ENCODE measurements around the gene MME. TPM values are rescaled to one million over a fixed set of nuclear protein-coding genes. Genes with fewer than 3 reads are reported as not detected.

The MME gene
- total RNA-seq, 1 donor from 2014 or later: 14.5 TPM

DNA sequence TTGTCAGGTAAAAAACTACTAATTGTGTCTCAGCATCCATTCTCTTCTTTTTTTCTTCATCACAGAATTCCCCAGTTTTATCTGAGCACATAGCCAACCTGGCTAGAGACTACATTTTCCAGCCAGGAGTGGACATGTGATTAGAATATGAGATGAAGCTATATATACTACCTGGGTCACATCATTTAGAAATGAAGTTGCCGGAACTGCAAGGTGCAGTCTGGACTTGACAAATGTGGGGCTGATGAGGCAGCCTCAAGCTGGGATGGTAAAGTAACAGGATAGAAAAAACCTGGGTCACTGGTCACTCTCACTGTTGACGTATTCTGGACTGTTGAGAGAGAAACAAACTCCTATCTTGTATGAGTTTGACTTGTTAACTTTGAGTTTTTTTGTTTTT, 113.7 kb downstream of the MME start:
- Mint-ChIP-seq H3K36me3 (ENCODE audit: unreplicated experiment) (no peaks in the 10 kb centered on the region), H3K27me3 (ENCODE audit: unreplicated experiment) (no peaks in the 10 kb centered on the region), H3K4me3 (ENCODE audit: unreplicated experiment) (no peak overlapping the region), H3K27ac (ENCODE audit: unreplicated experiment) (no peak overlapping the region), H3K9me3 (ENCODE audit: unreplicated experiment) (peaks cover 4% of the 10 kb centered on the region), H3K4me1 (ENCODE audit: unreplicated experiment) (no peaks in the 10 kb centered on the region)
- TF ChIP-seq, protein P1, sequence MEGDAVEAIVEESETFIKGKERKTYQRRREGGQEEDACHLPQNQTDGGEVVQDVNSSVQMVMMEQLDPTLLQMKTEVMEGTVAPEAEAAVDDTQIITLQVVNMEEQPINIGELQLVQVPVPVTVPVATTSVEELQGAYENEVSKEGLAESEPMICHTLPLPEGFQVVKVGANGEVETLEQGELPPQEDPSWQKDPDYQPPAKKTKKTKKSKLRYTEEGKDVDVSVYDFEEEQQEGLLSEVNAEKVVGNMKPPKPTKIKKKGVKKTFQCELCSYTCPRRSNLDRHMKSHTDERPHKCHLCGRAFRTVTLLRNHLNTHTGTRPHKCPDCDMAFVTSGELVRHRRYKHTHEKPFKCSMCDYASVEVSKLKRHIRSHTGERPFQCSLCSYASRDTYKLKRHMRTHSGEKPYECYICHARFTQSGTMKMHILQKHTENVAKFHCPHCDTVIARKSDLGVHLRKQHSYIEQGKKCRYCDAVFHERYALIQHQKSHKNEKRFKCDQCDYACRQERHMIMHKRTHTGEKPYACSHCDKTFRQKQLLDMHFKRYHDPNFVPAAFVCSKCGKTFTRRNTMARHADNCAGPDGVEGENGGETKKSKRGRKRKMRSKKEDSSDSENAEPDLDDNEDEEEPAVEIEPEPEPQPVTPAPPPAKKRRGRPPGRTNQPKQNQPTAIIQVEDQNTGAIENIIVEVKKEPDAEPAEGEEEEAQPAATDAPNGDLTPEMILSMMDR (IDR thresholded peaks at IDR 0.05): no peak
- DNase-seq (ENCODE audit: extremely low spot score, unreplicated experiment): no peak

DNA sequence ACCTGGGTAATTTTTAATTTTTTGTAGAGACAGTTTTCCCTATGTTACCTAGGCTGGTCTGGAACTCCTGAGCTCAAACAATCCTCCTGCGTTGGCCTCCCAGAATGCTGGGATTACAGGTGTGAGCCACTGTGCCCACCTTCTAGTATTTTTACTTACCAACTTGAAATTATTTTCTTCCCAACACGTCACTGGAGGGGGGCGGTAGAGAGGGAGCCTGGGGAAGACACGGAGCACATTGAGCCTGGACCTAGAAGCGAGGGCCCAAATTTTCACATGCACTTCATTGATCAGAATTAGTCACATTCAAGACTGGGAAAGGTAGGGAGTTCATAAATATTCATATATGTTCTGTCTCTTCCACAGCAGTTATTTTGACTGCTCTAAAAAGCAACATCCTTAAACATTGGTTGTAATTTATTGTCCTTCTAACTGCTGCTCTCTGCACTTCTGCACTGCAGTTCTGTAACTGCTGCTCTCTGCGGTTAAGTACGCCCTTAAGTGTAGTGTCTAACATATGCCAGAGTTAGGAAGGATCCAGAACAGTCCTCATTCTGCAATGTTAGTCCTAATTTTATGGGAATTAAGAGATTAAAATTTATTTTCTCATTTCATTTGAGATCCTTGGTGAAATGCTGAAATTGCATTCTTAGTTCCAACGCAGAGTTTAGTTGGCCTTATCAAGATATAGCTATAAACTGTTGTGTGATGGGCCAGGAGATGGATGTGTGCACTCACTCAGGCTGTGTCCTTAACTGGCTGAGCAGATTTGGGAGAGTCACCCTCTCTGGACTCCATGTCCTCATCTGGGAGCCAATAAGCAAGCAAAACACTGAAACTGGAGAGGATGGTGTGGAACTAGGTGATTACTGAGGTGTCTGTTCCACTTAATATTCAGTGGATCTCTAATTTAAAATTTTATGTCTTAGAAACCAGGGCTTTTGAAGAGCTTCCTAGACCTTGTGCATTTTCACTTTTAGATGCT, 115.1 kb downstream of the MME start:
- DNase-seq (ENCODE audit: extremely low spot score, unreplicated experiment): no peak
- Mint-ChIP-seq H3K4me1 (ENCODE audit: unreplicated experiment) (no peaks in the 10 kb centered on the region), H3K4me3 (ENCODE audit: unreplicated experiment) (no peak overlapping the region), H3K27ac (ENCODE audit: unreplicated experiment) (no peak overlapping the region), H3K9me3 (ENCODE audit: unreplicated experiment) (peaks cover 4% of the 10 kb centered on the region), H3K36me3 (ENCODE audit: unreplicated experiment) (no peaks in the 10 kb centered on the region), H3K27me3 (ENCODE audit: unreplicated experiment) (no peaks in the 10 kb centered on the region)
- TF ChIP-seq, protein P1 (IDR thresholded peaks at IDR 0.05): no peak

DNA sequence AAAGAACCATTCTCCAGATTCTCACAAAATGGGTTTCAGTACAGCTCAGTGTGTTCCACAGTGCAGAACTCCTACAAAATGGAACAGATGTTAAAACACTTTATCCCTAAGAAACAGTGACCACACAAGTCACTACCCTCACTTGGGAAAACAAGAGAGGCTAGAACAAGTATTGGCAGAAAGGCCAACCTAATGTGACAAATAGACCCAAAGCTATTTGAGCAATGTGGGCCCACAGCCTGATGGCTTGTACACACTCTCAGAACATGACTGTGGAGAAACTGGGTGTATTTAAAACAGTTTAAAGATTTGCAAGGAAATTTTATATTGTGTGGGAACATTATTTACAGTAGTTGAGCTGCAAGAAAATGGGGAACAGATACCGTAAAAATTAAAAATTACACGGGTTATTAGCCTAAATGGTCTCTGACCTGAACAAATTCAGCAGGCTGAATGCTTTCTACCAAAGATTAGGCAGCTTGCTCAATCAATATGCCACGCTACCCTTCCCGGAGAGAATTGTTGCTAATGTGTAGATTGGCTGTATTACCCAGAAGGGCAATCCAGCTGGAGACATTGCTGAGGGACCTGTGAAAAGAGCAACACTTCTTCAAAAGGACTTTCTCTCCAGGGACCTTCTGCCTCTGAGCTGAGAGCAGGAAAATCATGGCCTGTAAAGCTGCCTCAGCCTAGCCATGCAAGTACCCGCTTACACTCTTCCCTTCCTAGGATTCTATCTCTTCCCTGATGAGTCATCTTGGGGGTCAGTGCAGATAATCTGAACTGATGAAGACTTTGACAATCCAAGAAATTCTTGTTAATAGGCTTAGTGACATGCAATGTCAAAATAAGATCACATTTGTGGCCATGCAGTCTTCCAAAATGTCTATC, 116.3 kb downstream of the MME start:
- no peak overlapping the region for H3K4me3 Mint-ChIP-seq (ENCODE audit: unreplicated experiment)
- H3K36me3 Mint-ChIP-seq (ENCODE audit: unreplicated experiment): no peaks in the 10 kb centered on the region
- no peak overlapping the region for H3K27ac Mint-ChIP-seq (ENCODE audit: unreplicated experiment)
- no peaks in the 10 kb centered on the region for H3K27me3 Mint-ChIP-seq (ENCODE audit: unreplicated experiment)
- H3K4me1 Mint-ChIP-seq (ENCODE audit: unreplicated experiment): no peaks in the 10 kb centered on the region
- TF ChIP-seq, protein P1 (IDR thresholded peaks at IDR 0.05): no peak
- no peak for DNase-seq (ENCODE audit: extremely low spot score, unreplicated experiment)
- H3K9me3 Mint-ChIP-seq (ENCODE audit: unreplicated experiment): peaks cover 4% of the 10 kb centered on the region

DNA sequence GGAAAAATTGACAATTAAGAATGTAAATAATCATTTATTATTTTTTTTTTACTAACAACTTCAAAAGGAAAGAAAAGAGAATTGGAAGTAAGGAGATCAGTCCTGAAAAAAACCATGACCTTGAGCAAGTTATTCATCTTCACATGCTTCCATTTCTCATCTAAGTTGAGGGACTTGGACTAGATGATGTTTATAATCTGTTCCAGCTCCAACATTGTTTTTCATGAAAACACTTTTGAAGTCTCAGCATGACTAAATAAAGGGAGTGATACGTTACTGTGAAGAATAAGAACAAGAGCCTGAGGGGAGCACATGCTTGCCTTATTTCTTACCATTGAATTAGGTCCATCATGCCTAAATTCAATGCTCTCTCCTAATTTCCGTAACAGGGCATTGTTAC, 117.7 kb downstream of the MME start:
- no peak overlapping the region for H3K4me3 Mint-ChIP-seq (ENCODE audit: unreplicated experiment)
- no peaks in the 10 kb centered on the region for H3K4me1 Mint-ChIP-seq (ENCODE audit: unreplicated experiment)
- TF ChIP-seq, protein P1 (IDR thresholded peaks at IDR 0.05): no peak
- H3K27me3 Mint-ChIP-seq (ENCODE audit: unreplicated experiment): peaks cover 9% of the 10 kb centered on the region
- H3K9me3 Mint-ChIP-seq (ENCODE audit: unreplicated experiment): no peaks in the 10 kb centered on the region
- no peaks in the 10 kb centered on the region for H3K36me3 Mint-ChIP-seq (ENCODE audit: unreplicated experiment)
- DNase-seq (ENCODE audit: extremely low spot score, unreplicated experiment): no peak
- H3K27ac Mint-ChIP-seq (ENCODE audit: unreplicated experiment): no peak overlapping the region
